ENCODE measurements around the gene TNRC6B. TPM values are rescaled to one million over a fixed set of nuclear protein-coding genes. Genes with fewer than 3 reads are reported as not detected.

The TNRC6B gene
- total and polyA plus RNA-seq, 2 experiments from 2014 or later: 46.9 to 87.8 TPM

DNA sequence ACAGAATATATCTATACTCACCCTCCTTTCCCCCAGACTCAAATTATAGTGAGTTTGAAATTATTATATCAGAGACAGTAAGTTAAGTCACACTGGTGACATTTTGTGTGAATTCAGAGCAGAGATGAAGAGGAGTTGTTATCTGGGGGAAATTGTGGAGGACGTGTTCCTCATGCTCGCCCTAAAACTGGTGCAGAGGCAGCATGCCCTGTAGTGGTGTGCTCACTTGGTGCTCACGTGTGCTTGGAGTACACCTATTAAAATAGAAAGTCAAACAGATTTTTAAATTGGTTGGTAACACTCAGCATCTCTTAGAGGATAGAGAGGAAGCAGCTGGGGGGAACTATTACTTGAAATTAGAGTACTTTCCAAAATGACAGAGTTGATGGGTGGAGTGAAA is 117.0 kb downstream of the TNRC6B start (continued):
- TF ChIP-seq NANOG (IDR thresholded peaks at IDR 0.05; ENCODE audit: borderline replicate concordance) (no peak), EZH2phosphoT487 (IDR thresholded peaks at IDR 0.05; ENCODE audit: unreplicated experiment) (no peak), CREB1 (CRISPR knock-in tag; IDR thresholded peaks at IDR 0.05; ENCODE audit: low read depth) (no peak), ZNF114 (CRISPR knock-in tag; IDR thresholded peaks at IDR 0.05) (no peak), POLR2AphosphoS5 (IDR thresholded peaks at IDR 0.05; ENCODE audit: low read depth) (no peak)
- TF ChIP-seq, protein P1, sequence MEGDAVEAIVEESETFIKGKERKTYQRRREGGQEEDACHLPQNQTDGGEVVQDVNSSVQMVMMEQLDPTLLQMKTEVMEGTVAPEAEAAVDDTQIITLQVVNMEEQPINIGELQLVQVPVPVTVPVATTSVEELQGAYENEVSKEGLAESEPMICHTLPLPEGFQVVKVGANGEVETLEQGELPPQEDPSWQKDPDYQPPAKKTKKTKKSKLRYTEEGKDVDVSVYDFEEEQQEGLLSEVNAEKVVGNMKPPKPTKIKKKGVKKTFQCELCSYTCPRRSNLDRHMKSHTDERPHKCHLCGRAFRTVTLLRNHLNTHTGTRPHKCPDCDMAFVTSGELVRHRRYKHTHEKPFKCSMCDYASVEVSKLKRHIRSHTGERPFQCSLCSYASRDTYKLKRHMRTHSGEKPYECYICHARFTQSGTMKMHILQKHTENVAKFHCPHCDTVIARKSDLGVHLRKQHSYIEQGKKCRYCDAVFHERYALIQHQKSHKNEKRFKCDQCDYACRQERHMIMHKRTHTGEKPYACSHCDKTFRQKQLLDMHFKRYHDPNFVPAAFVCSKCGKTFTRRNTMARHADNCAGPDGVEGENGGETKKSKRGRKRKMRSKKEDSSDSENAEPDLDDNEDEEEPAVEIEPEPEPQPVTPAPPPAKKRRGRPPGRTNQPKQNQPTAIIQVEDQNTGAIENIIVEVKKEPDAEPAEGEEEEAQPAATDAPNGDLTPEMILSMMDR (conservative IDR thresholded peaks at IDR 0.05; ENCODE audit: low read depth in 2 of 2): no peak

DNA sequence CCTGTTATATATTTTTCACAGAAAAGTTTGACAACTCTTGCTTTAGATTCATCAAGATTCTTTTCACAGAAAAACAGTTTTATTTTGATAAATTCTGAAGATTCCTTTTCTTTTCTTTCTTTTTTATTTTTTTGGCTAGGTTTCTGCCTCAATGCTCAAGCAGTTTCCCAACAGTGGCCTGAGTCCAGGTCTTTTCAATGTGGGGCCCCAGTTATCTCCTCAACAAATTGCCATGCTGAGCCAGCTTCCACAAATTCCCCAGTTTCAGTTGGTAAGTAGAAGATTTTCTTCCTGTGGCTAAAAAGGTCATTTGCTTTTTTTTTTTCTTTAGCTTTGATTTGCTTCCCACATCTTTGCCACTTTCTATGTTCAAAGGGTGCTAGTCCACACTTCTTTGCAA is 122.6 kb downstream of the TNRC6B start:
- H3K9me3 Mint-ChIP-seq: no peaks in the 10 kb centered on the region
- H3K9me2 ChIP-seq (ENCODE audit: insufficient read depth): no peaks in the 10 kb centered on the region

More for the DNA sequence above, 122.6 kb downstream of the TNRC6B start:
- H3K4me3 ChIP-seq: no peak overlapping the region
- Mint-ChIP-seq H3K4me3 (no peak overlapping the region), H3K4me1 (no peaks in the 10 kb centered on the region), H3K27me3 (ENCODE audit: insufficient read depth, low read depth, poor library complexity) (peaks cover 4% of the 10 kb centered on the region), H3K36me3 (ENCODE audit: low read depth) (peaks cover 59% of the 10 kb centered on the region), H3K27ac (no peak overlapping the region)
- peaks cover 37% of the 10 kb centered on the region for H3K36me3 ChIP-seq (ENCODE audit: insufficient read depth)
- H3F3A ChIP-seq (replicated peaks; ENCODE audit: low read depth): peaks cover 2% of the 10 kb centered on the region; the same call in 1 of the 2 replicates
- H2AFZ ChIP-seq: no peak overlapping the region
- DNase-seq (ENCODE audit: low spot score): no peak
- H4K20me1 ChIP-seq (replicated peaks; ENCODE audit: insufficient read depth): peaks cover 7% of the 10 kb centered on the region
- TF ChIP-seq, protein P1 (conservative IDR thresholded peaks at IDR 0.05; ENCODE audit: low read depth in 2 of 2): no peak
- TF ChIP-seq, protein P2, sequence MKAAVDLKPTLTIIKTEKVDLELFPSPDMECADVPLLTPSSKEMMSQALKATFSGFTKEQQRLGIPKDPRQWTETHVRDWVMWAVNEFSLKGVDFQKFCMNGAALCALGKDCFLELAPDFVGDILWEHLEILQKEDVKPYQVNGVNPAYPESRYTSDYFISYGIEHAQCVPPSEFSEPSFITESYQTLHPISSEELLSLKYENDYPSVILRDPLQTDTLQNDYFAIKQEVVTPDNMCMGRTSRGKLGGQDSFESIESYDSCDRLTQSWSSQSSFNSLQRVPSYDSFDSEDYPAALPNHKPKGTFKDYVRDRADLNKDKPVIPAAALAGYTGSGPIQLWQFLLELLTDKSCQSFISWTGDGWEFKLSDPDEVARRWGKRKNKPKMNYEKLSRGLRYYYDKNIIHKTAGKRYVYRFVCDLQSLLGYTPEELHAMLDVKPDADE (IDR thresholded peaks at IDR 0.05): no peak
- TF ChIP-seq EZH2phosphoT487 (IDR thresholded peaks at IDR 0.05; ENCODE audit: unreplicated experiment) (no peak), EZH2 (IDR thresholded peaks at IDR 0.05; ENCODE audit: low read depth, unreplicated experiment) (no peak), NANOG (IDR thresholded peaks at IDR 0.05; ENCODE audit: borderline replicate concordance) (no peak), POLR2AphosphoS5 (IDR thresholded peaks at IDR 0.05; ENCODE audit: low read depth) (no peak), STAT1 (IDR thresholded peaks at IDR 0.05; ENCODE audit: unreplicated experiment) (no peak), JUNB (IDR thresholded peaks at IDR 0.05; ENCODE audit: unreplicated experiment) (no peak)
- TF ChIP-seq, protein P3, sequence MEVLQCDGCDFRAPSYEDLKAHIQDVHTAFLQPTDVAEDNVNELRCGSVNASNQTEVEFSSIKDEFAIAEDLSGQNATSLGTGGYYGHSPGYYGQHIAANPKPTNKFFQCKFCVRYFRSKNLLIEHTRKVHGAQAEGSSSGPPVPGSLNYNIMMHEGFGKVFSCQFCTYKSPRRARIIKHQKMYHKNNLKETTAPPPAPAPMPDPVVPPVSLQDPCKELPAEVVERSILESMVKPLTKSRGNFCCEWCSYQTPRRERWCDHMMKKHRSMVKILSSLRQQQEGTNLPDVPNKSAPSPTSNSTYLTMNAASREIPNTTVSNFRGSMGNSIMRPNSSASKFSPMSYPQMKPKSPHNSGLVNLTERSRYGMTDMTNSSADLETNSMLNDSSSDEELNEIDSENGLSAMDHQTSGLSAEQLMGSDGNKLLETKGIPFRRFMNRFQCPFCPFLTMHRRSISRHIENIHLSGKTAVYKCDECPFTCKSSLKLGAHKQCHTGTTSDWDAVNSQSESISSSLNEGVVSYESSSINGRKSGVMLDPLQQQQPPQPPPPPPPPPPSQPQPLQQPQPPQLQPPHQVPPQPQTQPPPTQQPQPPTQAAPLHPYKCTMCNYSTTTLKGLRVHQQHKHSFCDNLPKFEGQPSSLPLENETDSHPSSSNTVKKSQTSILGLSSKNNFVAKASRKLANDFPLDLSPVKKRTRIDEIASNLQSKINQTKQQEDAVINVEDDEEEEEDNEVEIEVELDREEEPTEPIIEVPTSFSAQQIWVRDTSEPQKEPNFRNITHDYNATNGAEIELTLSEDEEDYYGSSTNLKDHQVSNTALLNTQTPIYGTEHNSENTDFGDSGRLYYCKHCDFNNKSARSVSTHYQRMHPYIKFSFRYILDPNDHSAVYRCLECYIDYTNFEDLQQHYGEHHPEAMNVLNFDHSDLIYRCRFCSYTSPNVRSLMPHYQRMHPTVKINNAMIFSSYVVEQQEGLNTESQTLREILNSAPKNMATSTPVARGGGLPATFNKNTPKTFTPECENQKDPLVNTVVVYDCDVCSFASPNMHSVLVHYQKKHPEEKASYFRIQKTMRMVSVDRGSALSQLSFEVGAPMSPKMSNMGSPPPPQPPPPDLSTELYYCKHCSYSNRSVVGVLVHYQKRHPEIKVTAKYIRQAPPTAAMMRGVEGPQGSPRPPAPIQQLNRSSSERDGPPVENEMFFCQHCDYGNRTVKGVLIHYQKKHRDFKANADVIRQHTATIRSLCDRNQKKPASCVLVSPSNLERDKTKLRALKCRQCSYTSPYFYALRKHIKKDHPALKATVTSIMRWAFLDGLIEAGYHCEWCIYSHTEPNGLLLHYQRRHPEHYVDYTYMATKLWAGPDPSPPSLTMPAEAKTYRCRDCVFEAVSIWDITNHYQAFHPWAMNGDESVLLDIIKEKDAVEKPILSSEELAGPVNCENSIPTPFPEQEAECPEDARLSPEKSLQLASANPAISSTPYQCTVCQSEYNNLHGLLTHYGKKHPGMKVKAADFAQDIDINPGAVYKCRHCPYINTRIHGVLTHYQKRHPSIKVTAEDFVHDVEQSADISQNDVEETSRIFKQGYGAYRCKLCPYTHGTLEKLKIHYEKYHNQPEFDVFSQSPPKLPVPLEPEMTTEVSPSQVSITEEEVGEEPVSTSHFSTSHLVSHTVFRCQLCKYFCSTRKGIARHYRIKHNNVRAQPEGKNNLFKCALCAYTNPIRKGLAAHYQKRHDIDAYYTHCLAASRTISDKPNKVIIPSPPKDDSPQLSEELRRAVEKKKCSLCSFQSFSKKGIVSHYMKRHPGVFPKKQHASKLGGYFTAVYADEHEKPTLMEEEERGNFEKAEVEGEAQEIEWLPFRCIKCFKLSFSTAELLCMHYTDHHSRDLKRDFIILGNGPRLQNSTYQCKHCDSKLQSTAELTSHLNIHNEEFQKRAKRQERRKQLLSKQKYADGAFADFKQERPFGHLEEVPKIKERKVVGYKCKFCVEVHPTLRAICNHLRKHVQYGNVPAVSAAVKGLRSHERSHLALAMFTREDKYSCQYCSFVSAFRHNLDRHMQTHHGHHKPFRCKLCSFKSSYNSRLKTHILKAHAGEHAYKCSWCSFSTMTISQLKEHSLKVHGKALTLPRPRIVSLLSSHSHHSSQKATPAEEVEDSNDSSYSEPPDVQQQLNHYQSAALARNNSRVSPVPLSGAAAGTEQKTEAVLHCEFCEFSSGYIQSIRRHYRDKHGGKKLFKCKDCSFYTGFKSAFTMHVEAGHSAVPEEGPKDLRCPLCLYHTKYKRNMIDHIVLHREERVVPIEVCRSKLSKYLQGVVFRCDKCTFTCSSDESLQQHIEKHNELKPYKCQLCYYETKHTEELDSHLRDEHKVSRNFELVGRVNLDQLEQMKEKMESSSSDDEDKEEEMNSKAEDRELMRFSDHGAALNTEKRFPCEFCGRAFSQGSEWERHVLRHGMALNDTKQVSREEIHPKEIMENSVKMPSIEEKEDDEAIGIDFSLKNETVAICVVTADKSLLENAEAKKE (CRISPR knock-in tag; IDR thresholded peaks at IDR 0.05): no peak
- H3K4me1 ChIP-seq (ENCODE audit: insufficient read depth): no peaks in the 10 kb centered on the region
- H3K27ac ChIP-seq (ENCODE audit: low read depth): no peak overlapping the region
- H3K4me2 ChIP-seq: no peak overlapping the region
- H3K79me2 ChIP-seq (replicated peaks; ENCODE audit: insufficient read depth): no peaks in the 10 kb centered on the region; the same call in 1 of the 2 replicates
- H3K27me3 ChIP-seq (ENCODE audit: insufficient read depth): no peaks in the 10 kb centered on the region
- no peak for ATAC-seq

Measured in GM23338 (cell line).